GM12872 (cell line): ENCODE measurements around the gene HDDC2.

Experiments
- CTCF ChIP-seq: IDR thresholded peaks from 3 replicates; pipeline ENCODE4 v1.5.1; 2011; ENCODE audit warnings: low read depth, mild to moderate bottlenecking, low read length, moderate library complexity; ENCODE audit not compliant: insufficient read depth

The HDDC2 gene, protein sequence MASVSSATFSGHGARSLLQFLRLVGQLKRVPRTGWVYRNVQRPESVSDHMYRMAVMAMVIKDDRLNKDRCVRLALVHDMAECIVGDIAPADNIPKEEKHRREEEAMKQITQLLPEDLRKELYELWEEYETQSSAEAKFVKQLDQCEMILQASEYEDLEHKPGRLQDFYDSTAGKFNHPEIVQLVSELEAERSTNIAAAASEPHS

DNA sequence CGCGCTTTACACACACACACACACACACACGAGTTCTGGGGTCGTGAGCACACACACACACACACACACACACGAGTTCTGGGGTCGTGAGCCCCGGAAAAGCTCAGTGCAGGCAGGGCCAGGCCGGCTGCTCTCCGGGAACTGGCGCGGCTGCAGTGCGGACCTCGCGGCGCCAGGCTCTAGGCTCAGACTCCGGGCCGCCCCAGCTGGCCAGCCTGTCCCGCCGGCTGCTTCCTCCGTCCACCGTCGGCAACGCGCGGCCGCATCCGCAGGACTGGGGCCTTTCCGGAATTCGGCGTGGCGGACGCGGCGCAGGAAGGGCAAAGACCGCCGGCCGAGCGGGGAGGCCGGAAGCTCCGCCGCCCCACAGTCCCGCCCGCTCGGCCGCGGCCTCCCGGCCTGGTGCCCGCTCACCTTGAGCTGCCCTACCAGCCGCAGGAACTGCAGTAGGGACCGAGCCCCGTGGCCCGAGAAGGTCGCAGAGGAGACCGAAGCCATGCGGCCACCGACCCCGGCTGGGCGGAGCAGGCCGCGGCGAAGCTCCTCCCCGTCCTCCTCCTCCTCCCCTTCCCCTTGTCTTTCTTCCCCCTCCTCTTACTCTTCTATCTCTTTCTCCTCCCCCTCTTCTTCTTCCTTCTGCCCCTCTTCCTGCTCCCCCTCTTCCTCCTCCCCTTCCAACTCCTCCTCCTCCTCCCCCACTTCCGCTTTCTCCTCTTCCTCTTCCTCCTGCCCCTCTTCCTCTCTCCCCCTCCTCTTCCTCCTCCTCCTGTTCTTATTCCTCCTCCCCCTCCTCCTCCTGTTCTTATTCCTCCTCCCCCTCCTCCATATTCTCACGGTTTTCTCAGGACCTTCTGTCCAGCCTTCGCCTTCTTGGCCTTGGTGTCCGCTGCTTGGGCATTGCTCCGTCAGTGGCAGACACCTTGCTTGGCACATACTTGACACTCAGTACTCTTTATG, at the start of gene HDDC2:
Gene HDDC2 (minus strand): TSS at position 533 of the 957 bp plus-strand sequence. CDS start 35 bp downstream, at position 498.
- TF ChIP-seq CTCF: no peak

DNA sequence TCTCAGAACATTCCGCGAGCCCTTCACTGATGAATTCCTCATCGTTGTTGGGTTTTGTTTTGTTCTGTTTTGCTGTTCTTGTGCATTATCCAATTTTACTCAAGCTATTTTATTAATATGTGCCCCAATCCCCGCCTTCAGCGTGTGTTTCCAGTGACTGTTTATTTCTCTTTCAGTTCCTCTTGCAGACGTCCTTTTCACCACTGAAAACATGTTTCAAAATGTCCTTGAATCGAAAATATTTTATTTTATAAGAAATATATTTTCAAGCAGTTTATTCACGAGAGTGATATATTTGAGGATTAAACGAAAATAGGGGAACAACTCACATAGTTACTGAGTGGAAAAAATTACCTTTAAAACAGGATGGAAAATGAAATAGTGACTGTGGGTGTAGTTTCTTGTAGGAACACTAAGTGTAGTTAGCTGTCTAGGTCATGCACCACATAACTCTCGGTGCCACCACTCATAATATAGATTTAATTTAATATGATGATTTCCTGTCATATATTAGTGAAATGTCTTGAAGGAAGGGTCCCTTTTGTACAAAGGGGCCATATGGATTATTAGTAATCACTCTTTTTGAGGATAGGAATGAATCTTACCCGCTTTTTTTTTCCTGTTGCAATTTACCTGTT, 45.3 kb upstream of the HDDC2 start:
- TF ChIP-seq CTCF: no peak

DNA sequence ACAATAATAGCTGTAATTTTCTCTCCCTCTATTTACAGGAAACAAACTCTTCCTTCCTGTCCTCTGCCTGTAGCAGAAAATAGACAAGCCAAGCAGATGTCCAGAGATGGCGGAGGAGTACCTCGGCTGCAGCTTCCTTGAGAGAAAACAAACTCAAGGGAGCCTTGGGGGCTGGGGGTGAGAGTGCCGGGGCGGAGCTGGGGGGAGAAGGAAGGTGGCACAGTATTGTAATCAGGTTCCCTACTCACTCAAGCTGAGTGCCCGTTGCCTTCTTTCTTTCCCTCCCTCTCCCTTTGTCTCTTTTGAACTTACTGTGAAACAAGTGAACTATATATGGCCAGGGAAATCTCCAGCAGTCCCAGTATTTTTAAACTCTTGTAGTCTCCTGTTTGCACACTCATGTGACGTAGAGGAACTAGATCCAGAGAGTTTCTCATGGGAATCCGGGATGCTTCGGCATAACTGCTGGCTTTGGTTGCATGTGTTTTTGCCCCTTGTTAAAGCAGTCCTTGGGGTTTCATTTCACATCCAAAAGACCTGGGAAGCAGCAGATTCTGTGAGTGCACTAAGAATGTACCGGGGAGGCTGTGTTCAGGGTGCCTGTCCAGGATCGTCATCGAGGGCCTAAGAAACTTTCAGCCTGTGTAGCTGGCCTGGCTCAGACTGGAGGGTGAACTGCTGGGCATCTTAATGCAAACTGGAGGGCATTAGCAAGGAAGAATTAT, 44.6 kb upstream of the HDDC2 start:
- no peak for TF ChIP-seq CTCF

- no peak for TF ChIP-seq CTCF
Measured at GRCh38 chr6:125341460-125341859, 39.7 kb upstream of the HDDC2 start.

DNA sequence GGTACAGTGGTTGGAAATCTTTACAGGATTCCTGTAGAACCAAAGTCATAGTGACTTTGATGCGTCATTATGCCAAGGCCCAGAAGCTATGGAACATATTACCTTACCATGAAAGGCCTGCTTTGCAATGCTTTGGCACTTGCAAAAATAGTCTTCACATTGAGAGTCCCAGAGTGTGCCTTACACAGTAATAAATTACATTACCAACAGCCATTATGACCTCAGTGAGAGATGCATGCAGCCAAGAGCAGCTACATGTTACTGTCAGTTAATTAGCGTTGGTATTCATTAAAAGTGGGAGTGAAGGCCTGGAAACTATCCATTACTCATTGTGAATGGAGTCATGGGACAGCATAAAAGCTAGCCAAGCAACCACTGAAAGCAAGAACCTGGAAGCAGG, 39.2 kb upstream of the HDDC2 start:
- no peak for TF ChIP-seq CTCF

- TF ChIP-seq CTCF: no peak
Measured at GRCh38 chr6:125340175-125340835, 38.5 kb upstream of the HDDC2 start.
